ENCODE results near the gene WIPF2. TPM values are rescaled to one million over a fixed set of nuclear protein-coding genes. Genes with fewer than 3 reads are reported as not detected.
"Not testable (repeated sequence)": the region's sequence is repeated elsewhere in the genome, so short reads cannot be mapped to it uniquely, and the experiment has no call there.

The WIPF2 gene
- total RNA-seq, 1 experiment from 2014 or later, result 23.0 TPM

- POLR2A ChIA-PET, result interaction anchor here (0.6 kb wide), 1 partner anchor 1361 kb away, joined by 3 read pairs; no protein-coding TSS in a partner anchor
- TF ChIP-seq ETV6 (CRISPR knock-in tag; IDR thresholded peaks at IDR 0.05) (no peak), HMGA2 (CRISPR knock-in tag; IDR thresholded peaks at IDR 0.05) (no peak)
- Mint-ChIP-seq H3K36me3 (peaks cover 68% of the 10 kb centered on the region), H3K27me3 (ENCODE audit: low read depth) (no peaks in the 10 kb centered on the region), H3K4me3 (no peak overlapping the region), H3K9me3 (no peaks in the 10 kb centered on the region), H3K4me1 (peaks cover 19% of the 10 kb centered on the region), H3K27ac (peak overlapping the region; percentile 72; the same call in 1 of the 2 replicates)
- DNase-seq (ENCODE audit: low spot score) (no peak), ATAC-seq (no peak)
- CTCF ChIA-PET, result interaction anchor here (2.5 to 10.9 kb wide), 3 partner anchors 16 to 52 kb away, joined by 21 to 259 read pairs (median 22); no protein-coding TSS in a partner anchor
These were observed 82.2 kb downstream of the WIPF2 start for GRCh38 chr17:40301315-40301714.

- Mint-ChIP-seq H3K9me3 (no peaks in the 10 kb centered on the region), H3K4me3 (no peak overlapping the region), H3K4me1 (peaks cover 10% of the 10 kb centered on the region), H3K27ac (no peak overlapping the region), H3K27me3 (ENCODE audit: low read depth) (no peaks in the 10 kb centered on the region), H3K36me3 (peaks cover 53% of the 10 kb centered on the region)
- POLR2A ChIA-PET, result interaction anchor here (1.0 kb wide), 2 partner anchors 48 to 52 kb away, joined by 3 to 4 read pairs; no protein-coding TSS in a partner anchor
- DNase-seq (ENCODE audit: low spot score) (peak; percentile 48), ATAC-seq (no peak)
- TF ChIP-seq CTCF (IDR thresholded peaks at IDR 0.05) (peak; percentile 23), HMGXB4 (CRISPR knock-in tag; IDR thresholded peaks at IDR 0.05) (no peak)
- CTCF ChIA-PET, result interaction anchor here (0.9 to 10.9 kb wide), 7 partner anchors 9 to 231 kb away, joined by 3 to 259 read pairs (median 4); no protein-coding TSS in a partner anchor
These were observed 84.0 kb downstream of the WIPF2 start for GRCh38 chr17:40303009-40303657.

- DNase-seq (ENCODE audit: low spot score) (no peak), ATAC-seq (no peak)
- Mint-ChIP-seq H3K27ac (no peak overlapping the region), H3K4me1 (peaks cover 10% of the 10 kb centered on the region), H3K27me3 (ENCODE audit: low read depth) (no peaks in the 10 kb centered on the region), H3K9me3 (no peaks in the 10 kb centered on the region), H3K36me3 (peaks cover 47% of the 10 kb centered on the region), H3K4me3 (no peak overlapping the region)
- ChIA-PET CTCF (interaction anchor here (0.9 to 10.9 kb wide), 8 partner anchors 10 to 54 kb away, joined by 3 to 259 read pairs (median 22); no protein-coding TSS in a partner anchor), POLR2A (interaction anchor here (1.7 kb wide), 1 partner anchor 44 kb away, joined by 4 read pairs; no protein-coding TSS in a partner anchor)
- no peak for TF ChIP-seq MAX (CRISPR knock-in tag; IDR thresholded peaks at IDR 0.05)
- no peak for TF ChIP-seq PREB (CRISPR knock-in tag; IDR thresholded peaks at IDR 0.05; ENCODE audit: borderline replicate concordance)
These were observed 84.8 kb downstream of the WIPF2 start for GRCh38 chr17:40303708-40304551.

GRCh38 chr17:40304552-40304863 is 85.4 kb downstream of the WIPF2 start:
- not testable (repeated sequence) for H3K27me3 Mint-ChIP-seq (ENCODE audit: low read depth); H3K9me3 Mint-ChIP-seq; H3K27ac Mint-ChIP-seq; ATAC-seq; H3K4me3 Mint-ChIP-seq; DNase-seq (ENCODE audit: low spot score)
- CTCF ChIA-PET, result interaction anchor here (0.7 to 10.9 kb wide), 4 partner anchors 12 to 49 kb away, joined by 3 to 259 read pairs (median 74); no protein-coding TSS in a partner anchor
- POLR2A ChIA-PET, result interaction anchor here (1.7 to 3.3 kb wide), 2 partner anchors 44 to 50 kb away, joined by 4 to 14 read pairs; no protein-coding TSS in a partner anchor
- peaks cover 43% of the 10 kb centered on the region for H3K36me3 Mint-ChIP-seq
- H3K4me1 Mint-ChIP-seq, result peaks cover 13% of the 10 kb centered on the region

- not testable (repeated sequence) for ATAC-seq; DNase-seq (ENCODE audit: low spot score); H3K9me3 Mint-ChIP-seq; H3K27me3 Mint-ChIP-seq (ENCODE audit: low read depth); H3K27ac Mint-ChIP-seq; H3K4me3 Mint-ChIP-seq
- Mint-ChIP-seq H3K4me1 (peaks cover 16% of the 10 kb centered on the region), H3K36me3 (peaks cover 40% of the 10 kb centered on the region)
- ChIA-PET CTCF (interaction anchor here (0.7 to 10.9 kb wide), 4 partner anchors 12 to 48 kb away, joined by 3 to 259 read pairs (median 74); no protein-coding TSS in a partner anchor), POLR2A (interaction anchor here (1.0 to 3.3 kb wide), 3 partner anchors 12 to 50 kb away, joined by 4 to 14 read pairs (median 5); no protein-coding TSS in a partner anchor)
These were observed 85.8 kb downstream of the WIPF2 start for GRCh38 chr17:40304866-40305265.

Data from WTC11 (cell line).